IMR-90 (cell line): ENCODE results near the gene EPC2. TPM values are rescaled to one million over a fixed set of nuclear protein-coding genes. Genes with fewer than 3 reads are reported as not detected.

Experiments
- ATAC-seq: fragments of 200-7000 bp; cut with Tn5 transposase; 2 replicates; pipeline ENCODE4 v1.9.1; 2020; ENCODE audit warnings: low read depth, mild to moderate bottlenecking, moderate library complexity
- BruUV-seq: library from RNA; stranded (reverse); fragments of 400-500 nt; replicated peaks from 2 replicates; lab custom pipeline; 2021; lab: Mats Ljungman, UMichigan
- CTCF ChIA-PET: fragments of 300-600 bp; formaldehyde crosslinking; extraction: SDS; loops from one replicate; lab custom pipeline; 2021; ENCODE audit warnings: antibody characterized with exemption; lab: Yijun Ruan, JAX
- POLR2A ChIA-PET: fragments of 300-600 bp; sonication (Branson Sonifier 250); formaldehyde crosslinking; loops from one replicate; lab custom pipeline; 2022; ENCODE audit warnings: antibody characterized with exemption; ENCODE audit not compliant: unreplicated experiment; lab: Charles Lee
- DNase-seq: peaks from one replicate; pipeline ENCODE4 v3.0.0; 2013
- H2AFZ ChIP-seq: replicated peaks from 2 replicates; pipeline ENCODE3; 2013; ENCODE audit warnings: low read length, mild to moderate bottlenecking; ENCODE audit not compliant: poor library complexity
- H2AK5ac ChIP-seq: 2 replicates; pipeline ENCODE4 v1.6.1; 2013; ENCODE audit warnings: low read depth, low read length, inconsistent platforms
- H2AK9ac ChIP-seq: replicated peaks from 2 replicates; pipeline ENCODE3; 2013; ENCODE audit warnings: mild to moderate bottlenecking, low read depth, low read length, moderate library complexity; ENCODE audit not compliant: poor library complexity
- H2BK120ac ChIP-seq: 2 replicates; pipeline ENCODE4 v1.6.1; 2013; ENCODE audit warnings: low read depth, low read length, inconsistent platforms
- H2BK15ac ChIP-seq: 3 replicates; pipeline ENCODE4 v1.6.1; 2013; ENCODE audit warnings: low read depth, low read length, inconsistent platforms
- H2BK20ac ChIP-seq: 2 replicates; pipeline ENCODE4 v1.6.1; 2013; ENCODE audit warnings: low read depth, mild to moderate bottlenecking, inconsistent platforms, low read length, moderate library complexity
- H2BK5ac ChIP-seq: 2 replicates; pipeline ENCODE4 v1.6.1; 2013; ENCODE audit warnings: mild to moderate bottlenecking, low read depth, low read length, inconsistent platforms; ENCODE audit not compliant: poor library complexity, severe bottlenecking
- H3K14ac ChIP-seq: replicated peaks from 2 replicates; pipeline ENCODE4 v1.6.1; 2013; ENCODE audit warnings: low read depth, low read length, inconsistent platforms
- H3K18ac ChIP-seq: 2 replicates; pipeline ENCODE4 v1.6.1; 2013; ENCODE audit warnings: low read depth, low read length, control low read depth
- H3K23ac ChIP-seq: 2 replicates; pipeline ENCODE4 v1.6.1; 2013; ENCODE audit warnings: low read depth, low read length, inconsistent platforms
- H3K27ac ChIP-seq: 2 replicates; pipeline ENCODE4 v1.5.1; 2013; ENCODE audit warnings: mild to moderate bottlenecking, control low read depth, low read length; ENCODE audit not compliant: insufficient read depth
- H3K27me3 ChIP-seq: 2 replicates; pipeline ENCODE4 v1.6.1; 2013; ENCODE audit warnings: low read length; ENCODE audit not compliant: control insufficient read depth, insufficient read depth
- H3K36me3 ChIP-seq: 2 replicates; pipeline ENCODE4 v1.6.1; 2013; ENCODE audit warnings: low read length, mixed read lengths; ENCODE audit not compliant: control insufficient read depth, insufficient read depth
- H3K4ac ChIP-seq: 2 replicates; pipeline ENCODE4 v1.6.1; 2013; ENCODE audit warnings: low read depth, low read length, inconsistent platforms
- H3K4me1 ChIP-seq: 2 replicates; pipeline ENCODE4 v1.6.1; 2013; ENCODE audit warnings: low read length, mixed read lengths; ENCODE audit not compliant: control insufficient read depth, insufficient read depth
- H3K4me2 ChIP-seq: 2 replicates; pipeline ENCODE4 v1.6.1; 2013; ENCODE audit warnings: low read depth, mild to moderate bottlenecking, control low read depth, low read length, moderate library complexity
- H3K4me3 ChIP-seq: 2 replicates; pipeline ENCODE4 v1.5.1; 2013; ENCODE audit warnings: low read depth, mild to moderate bottlenecking, control low read depth, low read length, moderate library complexity; ENCODE audit not compliant: insufficient read depth
- H3K56ac ChIP-seq: 2 replicates; pipeline ENCODE4 v1.6.1; 2013; ENCODE audit warnings: low read length, inconsistent platforms; ENCODE audit not compliant: insufficient read depth; ENCODE audit errors: extremely low read depth
- H3K79me1 ChIP-seq, 2 experiments: 2 replicates each; pipeline ENCODE4 v1.6.1; 2013; ENCODE audit warnings: low read length in 2 of 2, inconsistent platforms in 1 of 2, low read depth in 1 of 2
- H3K9ac ChIP-seq: 2 replicates; pipeline ENCODE4 v1.6.1; 2013; ENCODE audit warnings: low read depth, low read length, control low read depth
- H3K9me1 ChIP-seq: 2 replicates; pipeline ENCODE4 v1.6.1; 2013; ENCODE audit warnings: low read length, inconsistent platforms; ENCODE audit not compliant: insufficient read depth
- H3K9me3 ChIP-seq: 2 replicates; pipeline ENCODE4 v1.6.1; 2013; ENCODE audit warnings: low read length; ENCODE audit not compliant: control insufficient read depth, insufficient read depth
- H4K20me1 ChIP-seq: 2 replicates; pipeline ENCODE4 v1.6.1; 2013; ENCODE audit warnings: low read length, inconsistent platforms; ENCODE audit not compliant: insufficient read depth
- H4K5ac ChIP-seq: 2 replicates; pipeline ENCODE4 v1.6.1; 2013; ENCODE audit warnings: mild to moderate bottlenecking, low read depth, low read length, control low read depth
- H4K8ac ChIP-seq, 2 experiments: 2 replicates each; pipeline ENCODE4 v1.6.1; 2013; ENCODE audit warnings: low read depth in 2 of 2, low read length in 2 of 2, control low read depth in 1 of 2, inconsistent platforms in 1 of 2
- H4K91ac ChIP-seq: 2 replicates; pipeline ENCODE4 v1.6.1; 2013; ENCODE audit warnings: low read depth, low read length, inconsistent platforms; ENCODE audit not compliant: insufficient read depth
- CHD1 ChIP-seq: IDR thresholded peaks from 2 replicates; pipeline ENCODE4 v1.6.1; 2012; ENCODE audit warnings: low read depth, low read length, improper control_type of control experiment
- ELK1 ChIP-seq: fragments of 150-350 bp; IDR thresholded peaks from 2 replicates; pipeline ENCODE4 v1.6.1; 2016; ENCODE audit warnings: low read depth, mild to moderate bottlenecking, low read length, moderate library complexity, borderline replicate concordance
- MAZ ChIP-seq: IDR thresholded peaks from 2 replicates; pipeline ENCODE4 v1.6.1; 2012; ENCODE audit warnings: low read depth, mild to moderate bottlenecking, low read length, improper control_type of control experiment, moderate library complexity, borderline replicate concordance
- MXI1 ChIP-seq: IDR thresholded peaks from 2 replicates; pipeline ENCODE4 v1.6.1; 2012; ENCODE audit warnings: low read depth, mild to moderate bottlenecking, low read length, moderate library complexity, borderline replicate concordance
- POLR2A ChIP-seq: IDR thresholded peaks from 2 replicates; pipeline ENCODE4 v1.6.1; 2012; ENCODE audit warnings: mild to moderate bottlenecking, low read depth, low read length
- RCOR1 ChIP-seq: IDR thresholded peaks from 2 replicates; pipeline ENCODE4 v1.6.1; 2012; ENCODE audit warnings: mild to moderate bottlenecking, low read length, improper control_type of control experiment; ENCODE audit not compliant: insufficient replicate concordance
- whole genome bisulfite sequencing, 2 experiments: methylation state at CpG; one replicate each; pipeline versions ENCODE4 v1.1.5 to v1.1.7; 2013; ENCODE audit warnings: missing lambda C conversion rate in 2 of 2; ENCODE audit not compliant: insufficient read length in 1 of 2; ENCODE audit errors: extremely low coverage in 2 of 2; 5-methylcytosine and 5-hydroxymethylcytosine counted together
- dilution Hi-C: fragments of 300-500 bp; cut with HindIII; formaldehyde crosslinking; loops from one replicate; pipeline ENCODE4 v1.14.3; 2018; ENCODE audit warnings: low sequenced_read_pairs; ENCODE audit not compliant: unreplicated experiment
- in situ Hi-C: fragments of 300-500 bp; cut with MboI; formaldehyde crosslinking; loops from 3 replicates; pipeline ENCODE4 v1.14.3; 2019; ENCODE audit warnings: low sequenced_read_pairs, inconsistent platforms, mixed read lengths
- intact Hi-C: fragments of 100-400 bp; cut with micrococcal nuclease; formaldehyde crosslinking; loops from 2 replicates; pipeline ENCODE4 v1.10.0; 2022
- polyA plus RNA-seq, 3 experiments: library from polyadenylated mRNA; depleted of rRNA; stranded (reverse); fragments of >200 nt; gene quantifications; 2 replicates each; pipeline ENCODE4 v1.2.3, GENCODE V29; 2012; ENCODE audit warnings: low replicate concordance in 1 of 3
- total RNA-seq: library from RNA; depleted of rRNA; stranded (reverse); fragments of >200 nt; gene quantifications from 2 replicates; pipeline ENCODE4 v1.2.3, GENCODE V29; 2012

EPC2 gene
- total and polyA plus RNA-seq, 2 of the 4 experiments (the other 2 are of a cell fraction) = 10.6 to 22.6 TPM

GRCh38 chr2:148642891-148643416 lies 1.6 kb upstream of the EPC2 start:
- Histone ChIP-seq H3K27ac (no peak overlapping the region), H3K9ac (no peak overlapping the region), H3K9me3 (no peaks in the 10 kb centered on the region), H2AFZ (no peak overlapping the region), H4K8ac (no peak overlapping the region), H4K91ac (no peak overlapping the region), H2BK20ac (no peak overlapping the region), H4K20me1 (peaks cover 20% of the 10 kb centered on the region), H3K36me3 (no peaks in the 10 kb centered on the region), H2BK5ac (no peak overlapping the region), H3K4ac (no peak overlapping the region), H3K4me1 (no peaks in the 10 kb centered on the region), H3K79me1 (peaks cover 0 to 4% of the 10 kb centered on the region in 2 experiments; a peak in 2 of 4 replicates), H2BK120ac (no peak overlapping the region), H3K4me2 (no peak overlapping the region), H3K4me3 (no peak overlapping the region), H4K5ac (no peak overlapping the region), H3K9me1 (no peaks in the 10 kb centered on the region), H3K23ac (no peak overlapping the region), H2AK5ac (no peak overlapping the region), H2AK9ac (no peak overlapping the region), H3K27me3 (peaks cover 19% of the 10 kb centered on the region), H3K56ac (no peak overlapping the region), H3K18ac (no peak overlapping the region), H2BK15ac (no peak overlapping the region), H3K14ac (no peak overlapping the region)
- CTCF ChIA-PET = no interaction called here
- BruUV-seq = no TSS peak
- dilution Hi-C loops = no loop called here
- DNase-seq = no peak
- in situ Hi-C loops = loop anchor here (25.0 kb wide), 2 partner anchors 319 to 669 kb away; no protein-coding TSS in a partner anchor
- TF ChIP-seq ELK1 = no peak
- no peak for TF ChIP-seq MAZ
- TF ChIP-seq RCOR1 = no peak
- no peak for TF ChIP-seq POLR2A
- TF ChIP-seq CHD1 = no peak
- TF ChIP-seq MXI1 = no peak
- POLR2A ChIA-PET = no interaction called here
- intact Hi-C loops = loop anchor here (5.0 to 10.0 kb wide), 2 partner anchors 284 to 922 kb away; no protein-coding TSS in a partner anchor
- ATAC-seq = no peak
- WGBS, 2 experiments = 45% methylated on average over 1 of the region's 3 CpGs; no CpG with 5 or more reads in 1 of the 2 experiments
